LNCaP clone FGC (cell line): ENCODE data around the gene LONRF3.

Source experiments
- DNase-seq: peaks from one replicate; pipeline ENCODE4 v3.0.0-alpha.2; 2011; ENCODE audit warnings: low read depth
- H3K4me3 ChIP-seq: 2 replicates; pipeline ENCODE4 v1.5.1; 2011; ENCODE audit warnings: mild to moderate bottlenecking, low read depth, low read length, control low read depth
- TF ChIP-seq, protein P1 (sequence below): IDR thresholded peaks from 2 replicates; pipeline ENCODE4 v1.5.1; 2012; ENCODE audit warnings: mild to moderate bottlenecking; ENCODE audit not compliant: control insufficient read depth, insufficient read depth; ENCODE audit errors: extremely low read depth

The LONRF3 gene

DNA sequence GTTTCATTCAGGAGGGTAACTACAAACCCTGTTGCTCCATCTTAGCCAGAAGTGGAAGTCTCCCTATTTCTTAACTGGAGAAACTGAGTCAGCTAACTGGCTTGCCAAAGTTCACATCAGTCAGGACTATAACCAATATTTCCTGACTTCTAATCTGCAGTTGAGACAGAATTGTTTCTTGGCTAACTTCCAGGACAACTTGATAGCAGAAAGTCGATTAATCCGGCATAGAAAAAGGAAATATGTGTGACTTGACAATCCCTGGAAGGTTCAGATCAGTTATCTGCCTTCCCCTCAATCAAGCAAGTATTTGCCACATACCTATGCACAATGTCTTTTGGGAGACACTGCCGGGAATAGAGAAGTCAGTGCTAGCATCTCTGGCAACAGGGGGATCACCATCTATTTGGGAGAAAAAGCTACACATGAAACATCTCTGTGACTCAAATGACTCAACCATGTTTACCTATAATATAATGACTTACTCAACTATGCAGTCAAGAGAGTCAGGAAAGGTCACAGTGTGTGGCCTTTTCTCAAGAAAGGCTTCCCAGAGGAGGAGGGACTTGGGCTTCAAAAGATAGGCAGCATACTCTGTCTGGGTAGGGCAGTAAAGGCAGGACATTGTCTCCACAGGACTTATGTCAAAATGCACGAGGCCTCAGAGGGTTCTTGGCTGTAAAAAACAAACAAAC is 12.4 kb upstream of the LONRF3 start:
- TF ChIP-seq, protein P1, sequence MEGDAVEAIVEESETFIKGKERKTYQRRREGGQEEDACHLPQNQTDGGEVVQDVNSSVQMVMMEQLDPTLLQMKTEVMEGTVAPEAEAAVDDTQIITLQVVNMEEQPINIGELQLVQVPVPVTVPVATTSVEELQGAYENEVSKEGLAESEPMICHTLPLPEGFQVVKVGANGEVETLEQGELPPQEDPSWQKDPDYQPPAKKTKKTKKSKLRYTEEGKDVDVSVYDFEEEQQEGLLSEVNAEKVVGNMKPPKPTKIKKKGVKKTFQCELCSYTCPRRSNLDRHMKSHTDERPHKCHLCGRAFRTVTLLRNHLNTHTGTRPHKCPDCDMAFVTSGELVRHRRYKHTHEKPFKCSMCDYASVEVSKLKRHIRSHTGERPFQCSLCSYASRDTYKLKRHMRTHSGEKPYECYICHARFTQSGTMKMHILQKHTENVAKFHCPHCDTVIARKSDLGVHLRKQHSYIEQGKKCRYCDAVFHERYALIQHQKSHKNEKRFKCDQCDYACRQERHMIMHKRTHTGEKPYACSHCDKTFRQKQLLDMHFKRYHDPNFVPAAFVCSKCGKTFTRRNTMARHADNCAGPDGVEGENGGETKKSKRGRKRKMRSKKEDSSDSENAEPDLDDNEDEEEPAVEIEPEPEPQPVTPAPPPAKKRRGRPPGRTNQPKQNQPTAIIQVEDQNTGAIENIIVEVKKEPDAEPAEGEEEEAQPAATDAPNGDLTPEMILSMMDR: no peak
- no peak overlapping the region for H3K4me3 ChIP-seq
- no peak for DNase-seq

DNA sequence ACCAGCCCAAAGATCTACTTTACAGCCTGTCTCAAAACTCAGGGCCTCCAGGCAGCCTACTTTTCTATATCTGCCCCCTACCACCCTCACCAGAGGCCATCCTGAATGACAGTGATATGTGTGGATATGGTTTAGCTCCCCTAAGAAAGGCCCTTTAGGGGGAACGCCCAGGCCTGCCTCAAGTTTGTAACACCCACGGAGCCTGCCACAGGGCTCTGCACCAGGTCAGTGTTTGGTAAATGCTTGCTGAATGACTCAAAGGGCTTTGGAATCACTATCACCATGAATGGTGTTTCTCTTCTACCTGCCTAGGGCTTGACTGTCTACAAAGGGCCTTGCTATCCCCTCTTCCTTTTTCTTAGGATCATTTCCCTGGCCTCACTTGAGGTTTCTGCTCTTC is 11.3 kb upstream of the LONRF3 start:
- TF ChIP-seq, protein P1: no peak
- H3K4me3 ChIP-seq: no peak overlapping the region
- DNase-seq: no peak

- no peak for DNase-seq
- H3K4me3 ChIP-seq: no peak overlapping the region
- TF ChIP-seq, protein P1: no peak
Measured at GRCh38 chrX:118964252-118964651, 10.2 kb upstream of the LONRF3 start.

DNA sequence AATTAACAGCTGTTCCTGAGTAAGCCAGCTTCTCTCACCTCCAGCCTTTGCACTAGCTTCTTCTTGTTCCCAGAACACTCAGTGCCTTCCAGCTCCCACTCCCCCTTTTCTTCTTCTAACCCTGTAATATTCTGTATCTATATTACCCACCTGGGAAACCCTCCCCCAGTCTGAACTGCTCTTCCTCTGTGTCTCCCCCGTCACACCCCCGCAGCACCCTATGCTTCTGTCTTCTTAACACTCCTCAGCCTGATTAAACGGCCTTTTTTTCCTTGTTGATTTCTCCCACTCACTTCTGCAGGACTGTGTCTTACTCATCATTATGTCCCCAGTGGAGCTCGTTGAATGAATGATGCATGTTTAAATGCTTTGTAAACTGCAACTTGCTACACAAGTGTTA is 9.0 kb upstream of the LONRF3 start:
- H3K4me3 ChIP-seq: no peak overlapping the region
- no peak for DNase-seq
- TF ChIP-seq, protein P1: no peak

GRCh38 chrX:118968031-118968430 is 6.4 kb upstream of the LONRF3 start:
- no peak for DNase-seq
- no peak overlapping the region for H3K4me3 ChIP-seq
- TF ChIP-seq, protein P1: no peak

DNA sequence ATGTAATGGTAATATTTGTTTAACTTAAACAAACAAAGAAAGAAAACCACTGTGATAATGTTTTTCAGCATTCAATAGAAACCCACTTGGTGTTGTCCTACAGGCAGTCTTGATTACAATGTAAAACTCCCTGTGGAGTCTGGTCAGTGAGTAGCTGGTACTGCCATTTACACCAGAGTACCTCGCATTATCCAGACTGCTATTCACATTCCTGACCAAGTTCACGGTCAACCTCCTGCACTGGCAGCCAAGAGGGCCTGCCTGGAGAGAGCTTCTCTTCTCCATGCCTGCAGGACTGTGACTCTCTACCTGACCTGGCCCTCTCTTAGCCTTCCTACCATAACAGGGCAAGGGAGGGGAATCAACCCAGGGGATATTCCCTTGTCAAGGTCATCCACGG is 2.9 kb upstream of the LONRF3 start:
- H3K4me3 ChIP-seq: no peak overlapping the region
- no peak for DNase-seq
- TF ChIP-seq, protein P1: no peak
